H1 (cell line): ENCODE results near the gene TBC1D25. TPM values are rescaled to one million over a fixed set of nuclear protein-coding genes. Genes with fewer than 3 reads are reported as not detected.

Source experiments
- CTCF ChIA-PET: fragments of 300-600 bp; sonication (Branson Sonifier 250); formaldehyde crosslinking; loops from one replicate; lab custom pipeline; 2021; ENCODE audit not compliant: partially characterized antibody; lab: Charles Lee
- POLR2A ChIA-PET: fragments of 300-600 bp; sonication (Branson Sonifier 250); formaldehyde crosslinking; loops from one replicate; lab custom pipeline; 2021; ENCODE audit warnings: inconsistent platforms; ENCODE audit not compliant: partially characterized antibody; lab: Charles Lee
- DNase-seq, 2 experiments: peaks; one replicate each; pipeline versions ENCODE4 v3.0.0 to v3.0.0-alpha.2; 2010 to 2022; ENCODE audit warnings: low spot score in 2 of 2, low read depth in 1 of 2, mixed read lengths in 1 of 2
- FAIRE-seq: peaks from 2 replicates; lab custom pipeline; 2011; peaks lifted over from hg19 to GRCh38; lab: Jason Lieb, UNC
- H2AFZ ChIP-seq: 2 replicates; pipeline ENCODE4 v1.8.1; 2012; ENCODE audit warnings: low read length, inconsistent platforms
- H2AK5ac ChIP-seq: 2 replicates; pipeline ENCODE4 v1.6.1; 2013; ENCODE audit warnings: low read depth, low read length
- H2BK120ac ChIP-seq: replicated peaks from 2 replicates; pipeline ENCODE3; 2013; ENCODE audit warnings: low read depth, low read length, inconsistent platforms
- H2BK12ac ChIP-seq: 2 replicates; pipeline ENCODE4 v1.6.1; 2013; ENCODE audit warnings: low read depth, low read length
- H2BK15ac ChIP-seq: 2 replicates; pipeline ENCODE4 v1.6.1; 2013; ENCODE audit warnings: low read length
- H2BK20ac ChIP-seq: 2 replicates; pipeline ENCODE4 v1.6.1; 2013; ENCODE audit warnings: low read length
- H2BK5ac ChIP-seq: 2 replicates; pipeline ENCODE4 v1.6.1; 2013; ENCODE audit warnings: low read depth, low read length
- H3K14ac ChIP-seq: 2 replicates; pipeline ENCODE4 v1.6.1; 2013; ENCODE audit warnings: inconsistent platforms; ENCODE audit not compliant: insufficient read length
- H3K18ac ChIP-seq: 2 replicates; pipeline ENCODE4 v1.6.1; 2013; ENCODE audit warnings: low read length; ENCODE audit errors: extremely low read depth
- H3K23ac ChIP-seq: 2 replicates; pipeline ENCODE4 v1.6.1; 2013; ENCODE audit warnings: inconsistent platforms; ENCODE audit not compliant: insufficient read length
- H3K23me2 ChIP-seq: 2 replicates; pipeline ENCODE4 v1.6.1; 2013; ENCODE audit warnings: low read depth, low read length
- H3K27ac ChIP-seq: 2 replicates; pipeline ENCODE4 v1.6.1; 2011; ENCODE audit warnings: low read depth, low read length, inconsistent platforms
- H3K27me3 ChIP-seq, 4 experiments: replicated peaks in 1 of 4; 1 replicate in 1 of 4; 2 replicates in 3 of 4; pipeline versions ENCODE4 v1.6.1 to v1.8.1; 2011 to 2013; ENCODE audit warnings: low read length in 3 of 4, mild to moderate bottlenecking in 3 of 4, inconsistent platforms in 2 of 4, mixed read lengths in 2 of 4, moderate library complexity in 1 of 4; ENCODE audit not compliant: control insufficient read depth in 3 of 4, insufficient read depth in 3 of 4; ENCODE audit errors: extremely low read depth in 1 of 4
- H3K36me3 ChIP-seq, 4 experiments: 2 replicates each; pipeline versions ENCODE4 v1.6.1 to v1.8.1; 2011 to 2013; ENCODE audit warnings: mild to moderate bottlenecking in 4 of 4, low read length in 3 of 4, moderate library complexity in 2 of 4, control low read depth in 1 of 4, inconsistent platforms in 1 of 4; ENCODE audit not compliant: insufficient read depth in 4 of 4, control insufficient read depth in 2 of 4
- H3K4ac ChIP-seq: replicated peaks from 2 replicates; pipeline ENCODE3; 2013; ENCODE audit warnings: low read length, low read depth, mixed read lengths, inconsistent platforms; ENCODE audit not compliant: insufficient read length
- H3K4me1 ChIP-seq, 4 experiments: replicated peaks in 1 of 4; 1 replicate in 1 of 4; 2 replicates in 3 of 4; pipeline versions ENCODE4 v1.6.1 to v1.8.1; 2011 to 2013; ENCODE audit warnings: low read length in 3 of 4, inconsistent platforms in 2 of 4, mixed read lengths in 1 of 4; ENCODE audit not compliant: insufficient read depth in 4 of 4, control insufficient read depth in 3 of 4
- H3K4me2 ChIP-seq, 2 experiments: 2 replicates each; pipeline versions ENCODE4 v1.6.1 to v1.8.1; 2011 to 2013; ENCODE audit warnings: low read depth in 2 of 2, low read length in 2 of 2, control low read depth in 1 of 2, inconsistent platforms in 1 of 2, mild to moderate bottlenecking in 1 of 2; ENCODE audit not compliant: insufficient read depth in 1 of 2
- H3K4me3 ChIP-seq, 4 experiments: fragments of 200-600, 300-600 bp in 1 of 4; sonication (generic), shearing (Covaris generic), sonication (Bioruptor Twin) in 1 of 4; 2 replicates each; pipeline versions ENCODE4 v1.5.1 to v1.8.1; 2011 to 2016; ENCODE audit warnings: low read length in 4 of 4, low read depth in 3 of 4, control low read depth in 2 of 4, inconsistent platforms in 2 of 4, mild to moderate bottlenecking in 2 of 4, mixed read lengths in 1 of 4, moderate library complexity in 1 of 4; ENCODE audit not compliant: insufficient read depth in 2 of 4; ENCODE audit errors: extremely low read depth in 1 of 4
- H3K56ac ChIP-seq: replicated peaks from 2 replicates; pipeline ENCODE3; 2013; ENCODE audit warnings: low read depth, mild to moderate bottlenecking, mixed read lengths, low read length, inconsistent platforms; ENCODE audit not compliant: insufficient read length
- H3K79me1 ChIP-seq: 2 replicates; pipeline ENCODE4 v1.6.1; 2013; ENCODE audit warnings: low read depth, low read length, control low read depth
- H3K79me2 ChIP-seq, 2 experiments: 2 replicates each; pipeline versions ENCODE4 v1.6.1 to v1.8.1; 2012 to 2013; ENCODE audit warnings: low read length in 2 of 2, mild to moderate bottlenecking in 2 of 2, inconsistent platforms in 1 of 2; ENCODE audit not compliant: insufficient read depth in 2 of 2, control insufficient read depth in 1 of 2
- H3K9ac ChIP-seq, 4 experiments: replicated peaks in 1 of 4; 1 replicate in 1 of 4; 2 replicates in 3 of 4; pipeline versions ENCODE4 v1.6.1 to v1.8.1; 2011 to 2013; ENCODE audit warnings: low read depth in 3 of 4, low read length in 3 of 4, control low read depth in 2 of 4, mild to moderate bottlenecking in 2 of 4, moderate library complexity in 2 of 4, inconsistent platforms in 1 of 4; ENCODE audit errors: extremely low read depth in 1 of 4
- H3K9me3 ChIP-seq, 2 experiments: 2 replicates each; pipeline versions ENCODE4 v1.6.1 to v1.8.1; 2012 to 2013; ENCODE audit warnings: mild to moderate bottlenecking in 2 of 2, moderate library complexity in 2 of 2, control low read depth in 1 of 2, inconsistent platforms in 1 of 2, low read depth in 1 of 2, low read length in 1 of 2, mixed read lengths in 1 of 2; ENCODE audit not compliant: insufficient read depth in 2 of 2
- H4K20me1 ChIP-seq, 2 experiments: replicated peaks in 1 of 2; 2 replicates each; pipeline versions ENCODE3 to v1.8.1; 2011 to 2013; ENCODE audit warnings: inconsistent platforms in 2 of 2, low read length in 2 of 2, mild to moderate bottlenecking in 1 of 2; ENCODE audit not compliant: insufficient read depth in 2 of 2, control insufficient read depth in 1 of 2
- H4K5ac ChIP-seq: 2 replicates; pipeline ENCODE4 v1.6.1; 2013; ENCODE audit warnings: low read length, low read depth, mixed read lengths, inconsistent platforms; ENCODE audit not compliant: insufficient read length
- H4K8ac ChIP-seq: 2 replicates; pipeline ENCODE4 v1.8.0; 2013; ENCODE audit warnings: mild to moderate bottlenecking, moderate library complexity, low read length, inconsistent platforms; ENCODE audit not compliant: insufficient read depth; ENCODE audit errors: extremely low read depth
- H4K91ac ChIP-seq: replicated peaks from 2 replicates; pipeline ENCODE3; 2013; ENCODE audit warnings: low read length, mixed read lengths, inconsistent platforms; ENCODE audit not compliant: insufficient read length
- ASH2L ChIP-seq: fragments of 200-600, 300-600 bp; sonication (generic); IDR thresholded peaks from one replicate; pipeline ENCODE4 v1.7.1; 2017; ENCODE audit warnings: low read length
- EZH2 ChIP-seq: fragments of 200-600 bp; sonication (generic); IDR thresholded peaks from 2 replicates; pipeline ENCODE4 v1.7.1; 2012; ENCODE audit warnings: low read depth, mild to moderate bottlenecking, moderate library complexity, low read length, inconsistent platforms; ENCODE audit not compliant: severe bottlenecking
- KDM1A ChIP-seq: fragments of 200-600, 300-600 bp; sonication (generic); IDR thresholded peaks from 2 replicates; pipeline ENCODE4 v1.7.1; 2016; ENCODE audit warnings: mild to moderate bottlenecking, low read length, borderline replicate concordance
- RAD21 ChIP-seq, 2 experiments: IDR thresholded peaks in 1 of 2; conservative IDR thresholded peaks in 1 of 2; 2 replicates each; pipeline ENCODE4 v1.6.1; 2011; ENCODE audit warnings: low read depth in 2 of 2, low read length in 2 of 2, improper control_type of control experiment in 1 of 2, inconsistent platforms in 1 of 2, mild to moderate bottlenecking in 1 of 2, moderate library complexity in 1 of 2
- RXRA ChIP-seq: IDR thresholded peaks from 2 replicates; pipeline ENCODE4 v1.6.1; 2011; ENCODE audit warnings: low read depth, mild to moderate bottlenecking, low read length, moderate library complexity; ENCODE audit not compliant: insufficient read depth
- USF2 ChIP-seq: IDR thresholded peaks from 2 replicates; pipeline ENCODE4 v1.6.1; 2011; ENCODE audit warnings: low read length, improper control_type of control experiment
- WGBS, 2 experiments: shearing (Covaris generic) in 1 of 2; methylation state at CpG; one replicate each; pipeline versions ENCODE4 v1.1.6 to v1.1.7; 2013 to 2015; ENCODE audit warnings: low lambda C conversion rate in 2 of 2, mixed read lengths in 2 of 2, inconsistent platforms in 1 of 2, low coverage in 1 of 2, missing lambda C conversion rate in 1 of 2; ENCODE audit not compliant: insufficient replicate concordance in 2 of 2, insufficient coverage in 1 of 2, insufficient read length in 1 of 2; ENCODE audit errors: extremely low coverage in 1 of 2, missing lambda C conversion rate in 1 of 2; 5-methylcytosine and 5-hydroxymethylcytosine counted together
- polyA plus RNA-seq, 7 experiments: library from polyadenylated mRNA; depleted of rRNA in 3 of 7; stranded (reverse) in 5 of 7; unstranded in 2 of 7; fragments of >200 nt in 5 of 7; fragments of 200-250 nt in 2 of 7; gene quantifications; 1 replicate in 5 of 7; 2 replicates in 1 of 7; 4 replicates in 1 of 7; pipeline versions ENCODE4 v1.2.1 to v1.2.3, GENCODE V29; 2011 to 2013; ENCODE audit warnings: missing spikeins in 2 of 7, mixed read lengths in 2 of 7
- total RNA-seq: library from RNA; stranded (reverse); fragmentation: NEBNext Ultra II Directional; extraction: Animal tissue kit (Norgen Biotek cat#: 25700); gene quantifications from 2 replicates; pipeline ENCODE4 v1.2.1, GENCODE V29; 2021

Gene TBC1D25
- total and polyA plus RNA-seq, 2 of the 8 experiments (the other 6 are each of a cell fraction or from before 2014, with no cell fraction given), result 6.5 to 6.8 TPM

- no peaks in the 10 kb centered on the region for H3K79me2 ChIP-seq
- H2AFZ ChIP-seq, result no peak overlapping the region
- H3K4me3 ChIP-seq, result no peak overlapping the region
- H3K27me3 ChIP-seq, result no peaks in the 10 kb centered on the region
- no peak overlapping the region for H2AK5ac ChIP-seq
- no peaks in the 10 kb centered on the region for H3K36me3 ChIP-seq
- no peak overlapping the region for H3K9ac ChIP-seq
- H3K23ac ChIP-seq, result no peak overlapping the region
- H4K8ac ChIP-seq, result no peak overlapping the region
- no peak overlapping the region for H2BK12ac ChIP-seq
- no peak overlapping the region for H2BK5ac ChIP-seq
- no peak for DNase-seq
- POLR2A ChIA-PET, result no interaction called here
- 61% methylated on average over 2 of the region's 2 CpGs; no CpG with 5 or more reads in 1 of the 2 experiments for WGBS, 2 experiments
- H4K91ac ChIP-seq, result no peak overlapping the region
- no peak overlapping the region for H2BK20ac ChIP-seq
- no peak for TF ChIP-seq RAD21 (IDR thresholded peaks at IDR 0.05 in 1 of 2, conservative IDR thresholded peaks at IDR 0.05 in 1 of 2; ENCODE audit: low read depth in 2 of 2, low read length in 2 of 2)
- no peak for TF ChIP-seq EZH2
- TF ChIP-seq ASH2L, result no peak
- no peak for TF ChIP-seq KDM1A
- no peak for TF ChIP-seq RXRA
- no peak for TF ChIP-seq USF2
- H4K5ac ChIP-seq, result no peak overlapping the region
- H2BK15ac ChIP-seq, result no peak overlapping the region
- H3K14ac ChIP-seq, result no peak overlapping the region
- no peak overlapping the region for H3K4ac ChIP-seq
- H3K4me1 ChIP-seq, result peaks cover 0 to 2% (median 0%) of the 10 kb centered on the region in 4 experiments; a peak in 3 of 7 replicates
- no peak overlapping the region for H3K18ac ChIP-seq
- FAIRE-seq, result no peak
- CTCF ChIA-PET, result no interaction called here
- no peak overlapping the region for H3K4me2 ChIP-seq
- H3K9me3 ChIP-seq, result no peaks in the 10 kb centered on the region
- H3K23me2 ChIP-seq, result no peaks in the 10 kb centered on the region
- no peak overlapping the region for H2BK120ac ChIP-seq
- no peak overlapping the region for H3K56ac ChIP-seq
- H4K20me1 ChIP-seq, result no peaks in the 10 kb centered on the region
- H3K27ac ChIP-seq, result no peak overlapping the region
- no peaks in the 10 kb centered on the region for H3K79me1 ChIP-seq
These were observed 72.2 kb downstream of the TBC1D25 start for GRCh38 chrX:48611703-48612102.
